GM23338 (cell line): ENCODE results near the gene NLK. TPM values are rescaled to one million over a fixed set of nuclear protein-coding genes. Genes with fewer than 3 reads are reported as not detected.

Source experiments
- ATAC-seq: fragments of 200-7000 bp; cut with Tn5 transposase; 3 replicates; pipeline ENCODE4 v1.9.1; 2020
- DNase-seq: peaks from one replicate; pipeline ENCODE4 v3.0.0-alpha.2; 2015; ENCODE audit warnings: low spot score
- H2AFZ ChIP-seq: fragments of 200-600 bp; sonication (generic); 2 replicates; pipeline ENCODE4 v1.8.0; 2016; ENCODE audit warnings: antibody characterized with exemption, mild to moderate bottlenecking, moderate library complexity
- H3F3A ChIP-seq: fragments of 200-600 bp; sonication (generic); replicated peaks from 2 replicates; pipeline ENCODE4 v1.8.0; 2017; ENCODE audit warnings: antibody characterized with exemption, mixed run types, low read depth
- H3K27ac ChIP-seq: fragments of 200-600 bp; sonication (generic); 2 replicates; pipeline ENCODE4 v1.6.1; 2016; ENCODE audit warnings: low read depth
- H3K27me3 ChIP-seq: fragments of 200-600 bp; sonication (generic); 2 replicates; pipeline ENCODE4 v1.8.0; 2016; ENCODE audit warnings: mild to moderate bottlenecking, mixed run types, moderate library complexity; ENCODE audit not compliant: insufficient read depth
- H3K36me3 ChIP-seq: fragments of 200-600 bp; sonication (generic); 2 replicates; pipeline ENCODE4 v1.8.0; 2016; ENCODE audit warnings: mild to moderate bottlenecking; ENCODE audit not compliant: insufficient read depth
- H3K4me1 ChIP-seq: fragments of 200-600 bp; sonication (generic); 2 replicates; pipeline ENCODE4 v1.8.0; 2016; ENCODE audit warnings: mild to moderate bottlenecking, moderate library complexity; ENCODE audit not compliant: insufficient read depth
- H3K4me2 ChIP-seq: fragments of 200-600 bp; sonication (generic); 2 replicates; pipeline ENCODE4 v1.7.1; 2017; ENCODE audit warnings: mixed run types
- H3K4me3 ChIP-seq: fragments of 200-600 bp; sonication (generic); 2 replicates; pipeline ENCODE4 v1.6.1; 2016; ENCODE audit warnings: mixed run types
- H3K79me2 ChIP-seq: fragments of 200-600 bp; sonication (generic); replicated peaks from 2 replicates; pipeline ENCODE4 v1.8.0; 2017; ENCODE audit warnings: mild to moderate bottlenecking; ENCODE audit not compliant: insufficient read depth
- H3K9me2 ChIP-seq: fragments of 200-600 bp; sonication (generic); 2 replicates; pipeline ENCODE4 v1.8.0; 2017; ENCODE audit not compliant: insufficient read depth
- H4K20me1 ChIP-seq: fragments of 200-600 bp; sonication (generic); replicated peaks from 2 replicates; pipeline ENCODE4 v1.8.0; 2017; ENCODE audit warnings: mild to moderate bottlenecking; ENCODE audit not compliant: insufficient read depth
- H3K27ac Mint-ChIP-seq: 2 replicates; pipeline ENCODE4 v1.8.0; 2020; ENCODE audit warnings: inconsistent platforms, mild to moderate bottlenecking, moderate library complexity, mixed read lengths
- H3K27me3 Mint-ChIP-seq: 3 replicates; pipeline ENCODE4 v1.8.0; 2022; ENCODE audit warnings: low read depth, mild to moderate bottlenecking, moderate library complexity, mixed read lengths, inconsistent platforms; ENCODE audit not compliant: insufficient read depth, poor library complexity
- H3K36me3 Mint-ChIP-seq: 3 replicates; pipeline ENCODE4 v1.8.0; 2021; ENCODE audit warnings: low read depth, mild to moderate bottlenecking, inconsistent platforms, moderate library complexity, mixed read lengths
- H3K4me1 Mint-ChIP-seq: 3 replicates; pipeline ENCODE4 v1.8.0; 2020; ENCODE audit warnings: mild to moderate bottlenecking, inconsistent platforms, mixed read lengths
- H3K4me3 Mint-ChIP-seq: 3 replicates; pipeline ENCODE4 v1.8.0; 2021; ENCODE audit warnings: moderate library complexity, mild to moderate bottlenecking, inconsistent platforms, mixed read lengths
- H3K9me3 Mint-ChIP-seq: 3 replicates; pipeline ENCODE4 v1.8.0; 2020; ENCODE audit warnings: moderate library complexity, mild to moderate bottlenecking, inconsistent platforms, mixed read lengths
- CREB1 ChIP-seq: fragments of 250-450 bp; sonication (Bioruptor Pico); IDR thresholded peaks from 2 replicates; pipeline ENCODE4 v1.5.0; 2020; ENCODE audit warnings: low read depth, mild to moderate bottlenecking, moderate library complexity
- EZH2 ChIP-seq: fragments of 200-600 bp; sonication (generic); IDR thresholded peaks from one replicate; pipeline ENCODE4 v1.8.0; 2017; ENCODE audit warnings: antibody characterized with exemption, mild to moderate bottlenecking, low read depth; ENCODE audit not compliant: unreplicated experiment
- EZH2phosphoT487 ChIP-seq: fragments of 200-600 bp; sonication (generic); IDR thresholded peaks from one replicate; pipeline ENCODE4 v1.8.1; 2018; ENCODE audit warnings: antibody characterized with exemption; ENCODE audit not compliant: unreplicated experiment
- JUNB ChIP-seq: IDR thresholded peaks from one replicate; pipeline ENCODE4 v1.6.1; 2016; ENCODE audit warnings: antibody characterized with exemption; ENCODE audit not compliant: unreplicated experiment
- NANOG ChIP-seq: IDR thresholded peaks from 2 replicates; pipeline ENCODE4 v1.6.1; 2016; ENCODE audit warnings: antibody characterized with exemption, borderline replicate concordance
- POLR2AphosphoS5 ChIP-seq: IDR thresholded peaks from 2 replicates; pipeline ENCODE4 v1.6.1; 2016; ENCODE audit warnings: antibody characterized with exemption, low read depth
- STAT1 ChIP-seq: IDR thresholded peaks from one replicate; pipeline ENCODE4 v1.6.1; 2016; ENCODE audit warnings: antibody characterized with exemption; ENCODE audit not compliant: unreplicated experiment
- ZNF331 ChIP-seq: fragments of 250-450 bp; sonication (Bioruptor Pico); IDR thresholded peaks from 2 replicates; pipeline ENCODE4 v1.5.0; 2020; ENCODE audit warnings: low read depth, mild to moderate bottlenecking, moderate library complexity
- polyA plus RNA-seq: library from polyadenylated mRNA; unstranded; fragments of >200 nt; fragmentation: Nextera tagmentation; extraction: Ambion mirVana; gene quantifications from 2 replicates; pipeline ENCODE4 v1.2.1, GENCODE V29; 2016
- total RNA-seq: library from RNA; depleted of rRNA; stranded (reverse); fragments of >200 nt; shearing (Covaris generic); gene quantifications from 2 replicates; pipeline ENCODE4 v1.2.3, GENCODE V29; 2014
- TF ChIP-seq, protein P1 (sequence below): IDR thresholded peaks from 2 replicates; pipeline ENCODE4 v1.6.1; 2016; ENCODE audit warnings: antibody characterized with exemption
- TF ChIP-seq, protein P2 (sequence below): fragments of 250-450 bp; sonication (Bioruptor Pico); IDR thresholded peaks from 2 replicates; pipeline ENCODE4 v1.5.0; 2020; ENCODE audit warnings: mild to moderate bottlenecking, moderate library complexity
- TF ChIP-seq, protein P3 (sequence below), 2 experiments: fragments of 200-600 bp in 1 of 2; sonication (generic) in 1 of 2; conservative IDR thresholded peaks; 2 replicates each; pipeline versions ENCODE4 v1.5.1 to v1.6.1; 2016 to 2017; ENCODE audit warnings: antibody characterized with exemption in 2 of 2, low read depth in 2 of 2, mild to moderate bottlenecking in 2 of 2, moderate library complexity in 1 of 2
- TF ChIP-seq, protein P4 (sequence below): IDR thresholded peaks from one replicate; pipeline ENCODE4 v1.6.1; 2018; ENCODE audit warnings: antibody characterized with exemption; ENCODE audit not compliant: unreplicated experiment

Gene NLK
- total and polyA plus RNA-seq, 2 experiments from 2014 or later = 34.7 to 78.5 TPM

DNA sequence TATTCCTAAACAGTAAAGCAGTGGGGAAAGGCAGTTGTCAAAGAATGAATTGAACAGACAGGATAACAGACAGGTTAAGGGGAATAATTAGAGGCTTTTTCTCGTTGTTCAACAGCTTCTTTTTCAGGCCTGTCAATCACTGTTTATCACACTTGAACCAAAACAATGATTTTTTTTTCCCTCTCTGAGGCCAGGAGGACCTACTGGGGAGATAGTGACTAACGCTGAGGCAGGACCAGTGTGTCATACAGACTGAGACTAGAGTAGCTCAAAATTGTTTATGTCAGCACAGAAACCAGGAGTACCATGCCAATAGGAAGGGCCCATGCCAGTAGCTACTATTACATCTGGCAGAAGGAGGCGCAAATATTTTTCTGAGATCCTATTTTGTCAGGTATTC is 41.3 kb upstream of the NLK start (continued):
- TF ChIP-seq, protein P1, sequence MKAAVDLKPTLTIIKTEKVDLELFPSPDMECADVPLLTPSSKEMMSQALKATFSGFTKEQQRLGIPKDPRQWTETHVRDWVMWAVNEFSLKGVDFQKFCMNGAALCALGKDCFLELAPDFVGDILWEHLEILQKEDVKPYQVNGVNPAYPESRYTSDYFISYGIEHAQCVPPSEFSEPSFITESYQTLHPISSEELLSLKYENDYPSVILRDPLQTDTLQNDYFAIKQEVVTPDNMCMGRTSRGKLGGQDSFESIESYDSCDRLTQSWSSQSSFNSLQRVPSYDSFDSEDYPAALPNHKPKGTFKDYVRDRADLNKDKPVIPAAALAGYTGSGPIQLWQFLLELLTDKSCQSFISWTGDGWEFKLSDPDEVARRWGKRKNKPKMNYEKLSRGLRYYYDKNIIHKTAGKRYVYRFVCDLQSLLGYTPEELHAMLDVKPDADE = no peak

DNA sequence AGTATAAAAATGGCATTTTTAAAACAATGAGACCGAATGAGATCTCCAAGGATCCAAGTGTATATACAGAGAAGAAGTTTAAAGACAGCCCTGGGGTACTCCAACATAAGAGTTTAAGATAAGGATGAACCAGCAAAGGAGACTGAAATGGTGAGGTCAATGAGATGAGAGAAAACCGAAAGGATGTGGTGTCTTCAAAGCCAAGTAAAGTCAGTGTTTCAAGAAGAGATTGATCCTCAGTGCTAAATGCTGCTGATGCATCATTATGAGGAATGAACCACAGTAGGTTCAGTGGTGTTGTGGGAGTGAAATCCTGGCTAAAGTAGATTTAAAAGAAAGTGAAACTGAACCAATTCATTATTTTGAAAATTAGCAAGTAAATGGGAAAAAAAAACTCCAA is 38.1 kb upstream of the NLK start:
- Histone ChIP-seq H3F3A (no peaks in the 10 kb centered on the region), H2AFZ (no peak overlapping the region), H3K27me3 (no peaks in the 10 kb centered on the region), H3K4me1 (no peaks in the 10 kb centered on the region), H3K4me2 (no peak overlapping the region), H3K9me2 (no peaks in the 10 kb centered on the region; the same call in 1 of the 2 replicates), H3K27ac (no peak overlapping the region), H4K20me1 (no peaks in the 10 kb centered on the region), H3K79me2 (no peaks in the 10 kb centered on the region), H3K36me3 (no peaks in the 10 kb centered on the region), H3K4me3 (no peak overlapping the region)
- ATAC-seq (no peak), DNase-seq (no peak)
- Mint-ChIP-seq H3K27me3 (no peaks in the 10 kb centered on the region), H3K4me1 (peaks cover 2% of the 10 kb centered on the region; the same call in 1 of the 3 replicates), H3K36me3 (no peaks in the 10 kb centered on the region), H3K4me3 (no peak overlapping the region), H3K27ac (no peak overlapping the region), H3K9me3 (no peaks in the 10 kb centered on the region)
- TF ChIP-seq EZH2 (no peak), EZH2phosphoT487 (no peak), POLR2AphosphoS5 (no peak), NANOG (no peak), ZNF331 (no peak), JUNB (no peak), STAT1 (no peak), CREB1 (CRISPR knock-in tag) (no peak)
- TF ChIP-seq, protein P2, sequence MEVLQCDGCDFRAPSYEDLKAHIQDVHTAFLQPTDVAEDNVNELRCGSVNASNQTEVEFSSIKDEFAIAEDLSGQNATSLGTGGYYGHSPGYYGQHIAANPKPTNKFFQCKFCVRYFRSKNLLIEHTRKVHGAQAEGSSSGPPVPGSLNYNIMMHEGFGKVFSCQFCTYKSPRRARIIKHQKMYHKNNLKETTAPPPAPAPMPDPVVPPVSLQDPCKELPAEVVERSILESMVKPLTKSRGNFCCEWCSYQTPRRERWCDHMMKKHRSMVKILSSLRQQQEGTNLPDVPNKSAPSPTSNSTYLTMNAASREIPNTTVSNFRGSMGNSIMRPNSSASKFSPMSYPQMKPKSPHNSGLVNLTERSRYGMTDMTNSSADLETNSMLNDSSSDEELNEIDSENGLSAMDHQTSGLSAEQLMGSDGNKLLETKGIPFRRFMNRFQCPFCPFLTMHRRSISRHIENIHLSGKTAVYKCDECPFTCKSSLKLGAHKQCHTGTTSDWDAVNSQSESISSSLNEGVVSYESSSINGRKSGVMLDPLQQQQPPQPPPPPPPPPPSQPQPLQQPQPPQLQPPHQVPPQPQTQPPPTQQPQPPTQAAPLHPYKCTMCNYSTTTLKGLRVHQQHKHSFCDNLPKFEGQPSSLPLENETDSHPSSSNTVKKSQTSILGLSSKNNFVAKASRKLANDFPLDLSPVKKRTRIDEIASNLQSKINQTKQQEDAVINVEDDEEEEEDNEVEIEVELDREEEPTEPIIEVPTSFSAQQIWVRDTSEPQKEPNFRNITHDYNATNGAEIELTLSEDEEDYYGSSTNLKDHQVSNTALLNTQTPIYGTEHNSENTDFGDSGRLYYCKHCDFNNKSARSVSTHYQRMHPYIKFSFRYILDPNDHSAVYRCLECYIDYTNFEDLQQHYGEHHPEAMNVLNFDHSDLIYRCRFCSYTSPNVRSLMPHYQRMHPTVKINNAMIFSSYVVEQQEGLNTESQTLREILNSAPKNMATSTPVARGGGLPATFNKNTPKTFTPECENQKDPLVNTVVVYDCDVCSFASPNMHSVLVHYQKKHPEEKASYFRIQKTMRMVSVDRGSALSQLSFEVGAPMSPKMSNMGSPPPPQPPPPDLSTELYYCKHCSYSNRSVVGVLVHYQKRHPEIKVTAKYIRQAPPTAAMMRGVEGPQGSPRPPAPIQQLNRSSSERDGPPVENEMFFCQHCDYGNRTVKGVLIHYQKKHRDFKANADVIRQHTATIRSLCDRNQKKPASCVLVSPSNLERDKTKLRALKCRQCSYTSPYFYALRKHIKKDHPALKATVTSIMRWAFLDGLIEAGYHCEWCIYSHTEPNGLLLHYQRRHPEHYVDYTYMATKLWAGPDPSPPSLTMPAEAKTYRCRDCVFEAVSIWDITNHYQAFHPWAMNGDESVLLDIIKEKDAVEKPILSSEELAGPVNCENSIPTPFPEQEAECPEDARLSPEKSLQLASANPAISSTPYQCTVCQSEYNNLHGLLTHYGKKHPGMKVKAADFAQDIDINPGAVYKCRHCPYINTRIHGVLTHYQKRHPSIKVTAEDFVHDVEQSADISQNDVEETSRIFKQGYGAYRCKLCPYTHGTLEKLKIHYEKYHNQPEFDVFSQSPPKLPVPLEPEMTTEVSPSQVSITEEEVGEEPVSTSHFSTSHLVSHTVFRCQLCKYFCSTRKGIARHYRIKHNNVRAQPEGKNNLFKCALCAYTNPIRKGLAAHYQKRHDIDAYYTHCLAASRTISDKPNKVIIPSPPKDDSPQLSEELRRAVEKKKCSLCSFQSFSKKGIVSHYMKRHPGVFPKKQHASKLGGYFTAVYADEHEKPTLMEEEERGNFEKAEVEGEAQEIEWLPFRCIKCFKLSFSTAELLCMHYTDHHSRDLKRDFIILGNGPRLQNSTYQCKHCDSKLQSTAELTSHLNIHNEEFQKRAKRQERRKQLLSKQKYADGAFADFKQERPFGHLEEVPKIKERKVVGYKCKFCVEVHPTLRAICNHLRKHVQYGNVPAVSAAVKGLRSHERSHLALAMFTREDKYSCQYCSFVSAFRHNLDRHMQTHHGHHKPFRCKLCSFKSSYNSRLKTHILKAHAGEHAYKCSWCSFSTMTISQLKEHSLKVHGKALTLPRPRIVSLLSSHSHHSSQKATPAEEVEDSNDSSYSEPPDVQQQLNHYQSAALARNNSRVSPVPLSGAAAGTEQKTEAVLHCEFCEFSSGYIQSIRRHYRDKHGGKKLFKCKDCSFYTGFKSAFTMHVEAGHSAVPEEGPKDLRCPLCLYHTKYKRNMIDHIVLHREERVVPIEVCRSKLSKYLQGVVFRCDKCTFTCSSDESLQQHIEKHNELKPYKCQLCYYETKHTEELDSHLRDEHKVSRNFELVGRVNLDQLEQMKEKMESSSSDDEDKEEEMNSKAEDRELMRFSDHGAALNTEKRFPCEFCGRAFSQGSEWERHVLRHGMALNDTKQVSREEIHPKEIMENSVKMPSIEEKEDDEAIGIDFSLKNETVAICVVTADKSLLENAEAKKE = no peak
- TF ChIP-seq, protein P3, sequence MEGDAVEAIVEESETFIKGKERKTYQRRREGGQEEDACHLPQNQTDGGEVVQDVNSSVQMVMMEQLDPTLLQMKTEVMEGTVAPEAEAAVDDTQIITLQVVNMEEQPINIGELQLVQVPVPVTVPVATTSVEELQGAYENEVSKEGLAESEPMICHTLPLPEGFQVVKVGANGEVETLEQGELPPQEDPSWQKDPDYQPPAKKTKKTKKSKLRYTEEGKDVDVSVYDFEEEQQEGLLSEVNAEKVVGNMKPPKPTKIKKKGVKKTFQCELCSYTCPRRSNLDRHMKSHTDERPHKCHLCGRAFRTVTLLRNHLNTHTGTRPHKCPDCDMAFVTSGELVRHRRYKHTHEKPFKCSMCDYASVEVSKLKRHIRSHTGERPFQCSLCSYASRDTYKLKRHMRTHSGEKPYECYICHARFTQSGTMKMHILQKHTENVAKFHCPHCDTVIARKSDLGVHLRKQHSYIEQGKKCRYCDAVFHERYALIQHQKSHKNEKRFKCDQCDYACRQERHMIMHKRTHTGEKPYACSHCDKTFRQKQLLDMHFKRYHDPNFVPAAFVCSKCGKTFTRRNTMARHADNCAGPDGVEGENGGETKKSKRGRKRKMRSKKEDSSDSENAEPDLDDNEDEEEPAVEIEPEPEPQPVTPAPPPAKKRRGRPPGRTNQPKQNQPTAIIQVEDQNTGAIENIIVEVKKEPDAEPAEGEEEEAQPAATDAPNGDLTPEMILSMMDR (conservative IDR thresholded peaks at IDR 0.05; ENCODE audit: low read depth in 2 of 2) = no peak
- TF ChIP-seq, protein P1 = no peak
- TF ChIP-seq, protein P4, sequence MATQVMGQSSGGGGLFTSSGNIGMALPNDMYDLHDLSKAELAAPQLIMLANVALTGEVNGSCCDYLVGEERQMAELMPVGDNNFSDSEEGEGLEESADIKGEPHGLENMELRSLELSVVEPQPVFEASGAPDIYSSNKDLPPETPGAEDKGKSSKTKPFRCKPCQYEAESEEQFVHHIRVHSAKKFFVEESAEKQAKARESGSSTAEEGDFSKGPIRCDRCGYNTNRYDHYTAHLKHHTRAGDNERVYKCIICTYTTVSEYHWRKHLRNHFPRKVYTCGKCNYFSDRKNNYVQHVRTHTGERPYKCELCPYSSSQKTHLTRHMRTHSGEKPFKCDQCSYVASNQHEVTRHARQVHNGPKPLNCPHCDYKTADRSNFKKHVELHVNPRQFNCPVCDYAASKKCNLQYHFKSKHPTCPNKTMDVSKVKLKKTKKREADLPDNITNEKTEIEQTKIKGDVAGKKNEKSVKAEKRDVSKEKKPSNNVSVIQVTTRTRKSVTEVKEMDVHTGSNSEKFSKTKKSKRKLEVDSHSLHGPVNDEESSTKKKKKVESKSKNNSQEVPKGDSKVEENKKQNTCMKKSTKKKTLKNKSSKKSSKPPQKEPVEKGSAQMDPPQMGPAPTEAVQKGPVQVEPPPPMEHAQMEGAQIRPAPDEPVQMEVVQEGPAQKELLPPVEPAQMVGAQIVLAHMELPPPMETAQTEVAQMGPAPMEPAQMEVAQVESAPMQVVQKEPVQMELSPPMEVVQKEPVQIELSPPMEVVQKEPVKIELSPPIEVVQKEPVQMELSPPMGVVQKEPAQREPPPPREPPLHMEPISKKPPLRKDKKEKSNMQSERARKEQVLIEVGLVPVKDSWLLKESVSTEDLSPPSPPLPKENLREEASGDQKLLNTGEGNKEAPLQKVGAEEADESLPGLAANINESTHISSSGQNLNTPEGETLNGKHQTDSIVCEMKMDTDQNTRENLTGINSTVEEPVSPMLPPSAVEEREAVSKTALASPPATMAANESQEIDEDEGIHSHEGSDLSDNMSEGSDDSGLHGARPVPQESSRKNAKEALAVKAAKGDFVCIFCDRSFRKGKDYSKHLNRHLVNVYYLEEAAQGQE = no peak
